AG04450 (cell line): ENCODE results near the gene SNRNP70. TPM values are rescaled to one million over a fixed set of nuclear protein-coding genes. Genes with fewer than 3 reads are reported as not detected.
"Not testable (repeated sequence)": the region's sequence is repeated elsewhere in the genome, so short reads cannot be mapped to it uniquely, and the experiment has no call there.

Experiments
- CTCF ChIA-PET: fragments of 300-600, 350-600 bp; formaldehyde crosslinking; extraction: SDS; loops from one replicate; lab custom pipeline; 2022; ENCODE audit warnings: antibody characterized with exemption, inconsistent platforms; lab: Charles Lee
- POLR2A ChIA-PET: fragments of 350-600 bp; formaldehyde crosslinking; extraction: SDS; loops from one replicate; lab custom pipeline; 2021; ENCODE audit warnings: antibody characterized with exemption, inconsistent platforms; lab: Yijun Ruan, JAX
- DNase-seq: peaks from one replicate; pipeline ENCODE4 v3.0.0-alpha.2; 2011; ENCODE audit warnings: low read depth, low spot score
- H3K27ac ChIP-seq: one replicate; pipeline ENCODE4 v1.5.1; 2012; ENCODE audit warnings: low read depth, low read length, control low read depth
- H3K27me3 ChIP-seq: one replicate; pipeline ENCODE4 v1.6.0; 2012; ENCODE audit warnings: low read length; ENCODE audit not compliant: control insufficient read depth, insufficient read depth
- H3K4me3 ChIP-seq: 2 replicates; pipeline ENCODE4 v1.5.1; 2011; ENCODE audit warnings: mild to moderate bottlenecking, low read depth, low read length, control low read depth
- H3K9me3 ChIP-seq: 2 replicates; pipeline ENCODE4 v1.5.1; 2012; ENCODE audit warnings: low read length; ENCODE audit not compliant: control insufficient read depth, insufficient read depth
- polyA minus RNA-seq: library from RNA; depleted of rRNA, polyadenylated mRNA; stranded (reverse); fragments of >200 nt; gene quantifications from 2 replicates; pipeline ENCODE4 v1.2.3, GENCODE V29; 2011; rRNA and poly(A)+ RNA removed
- polyA plus RNA-seq: library from polyadenylated mRNA; depleted of rRNA; stranded (reverse); fragments of >200 nt; gene quantifications from 2 replicates; pipeline ENCODE4 v1.2.3, GENCODE V29; 2011; rRNA removed
- TF ChIP-seq, protein P1 (sequence below): IDR thresholded peaks from 2 replicates; pipeline ENCODE4 v1.5.1; 2011; ENCODE audit warnings: low read depth, low read length, control low read depth, inconsistent platforms

SNRNP70 gene, protein sequence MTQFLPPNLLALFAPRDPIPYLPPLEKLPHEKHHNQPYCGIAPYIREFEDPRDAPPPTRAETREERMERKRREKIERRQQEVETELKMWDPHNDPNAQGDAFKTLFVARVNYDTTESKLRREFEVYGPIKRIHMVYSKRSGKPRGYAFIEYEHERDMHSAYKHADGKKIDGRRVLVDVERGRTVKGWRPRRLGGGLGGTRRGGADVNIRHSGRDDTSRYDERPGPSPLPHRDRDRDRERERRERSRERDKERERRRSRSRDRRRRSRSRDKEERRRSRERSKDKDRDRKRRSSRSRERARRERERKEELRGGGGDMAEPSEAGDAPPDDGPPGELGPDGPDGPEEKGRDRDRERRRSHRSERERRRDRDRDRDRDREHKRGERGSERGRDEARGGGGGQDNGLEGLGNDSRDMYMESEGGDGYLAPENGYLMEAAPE
- polyA plus RNA-seq (117 and 149 TPM in 2 replicates), polyA minus RNA-seq (48.9 and 53.2 TPM in 2 replicates)

GRCh38 chr19:49085020-49085867 lies at the start of gene SNRNP70:
TSS of gene SNRNP70 (plus strand) at chr19:49085451. CDS start at chr19:49086415, 964 bp downstream.
- TF ChIP-seq, protein P1, sequence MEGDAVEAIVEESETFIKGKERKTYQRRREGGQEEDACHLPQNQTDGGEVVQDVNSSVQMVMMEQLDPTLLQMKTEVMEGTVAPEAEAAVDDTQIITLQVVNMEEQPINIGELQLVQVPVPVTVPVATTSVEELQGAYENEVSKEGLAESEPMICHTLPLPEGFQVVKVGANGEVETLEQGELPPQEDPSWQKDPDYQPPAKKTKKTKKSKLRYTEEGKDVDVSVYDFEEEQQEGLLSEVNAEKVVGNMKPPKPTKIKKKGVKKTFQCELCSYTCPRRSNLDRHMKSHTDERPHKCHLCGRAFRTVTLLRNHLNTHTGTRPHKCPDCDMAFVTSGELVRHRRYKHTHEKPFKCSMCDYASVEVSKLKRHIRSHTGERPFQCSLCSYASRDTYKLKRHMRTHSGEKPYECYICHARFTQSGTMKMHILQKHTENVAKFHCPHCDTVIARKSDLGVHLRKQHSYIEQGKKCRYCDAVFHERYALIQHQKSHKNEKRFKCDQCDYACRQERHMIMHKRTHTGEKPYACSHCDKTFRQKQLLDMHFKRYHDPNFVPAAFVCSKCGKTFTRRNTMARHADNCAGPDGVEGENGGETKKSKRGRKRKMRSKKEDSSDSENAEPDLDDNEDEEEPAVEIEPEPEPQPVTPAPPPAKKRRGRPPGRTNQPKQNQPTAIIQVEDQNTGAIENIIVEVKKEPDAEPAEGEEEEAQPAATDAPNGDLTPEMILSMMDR = no peak

DNA sequence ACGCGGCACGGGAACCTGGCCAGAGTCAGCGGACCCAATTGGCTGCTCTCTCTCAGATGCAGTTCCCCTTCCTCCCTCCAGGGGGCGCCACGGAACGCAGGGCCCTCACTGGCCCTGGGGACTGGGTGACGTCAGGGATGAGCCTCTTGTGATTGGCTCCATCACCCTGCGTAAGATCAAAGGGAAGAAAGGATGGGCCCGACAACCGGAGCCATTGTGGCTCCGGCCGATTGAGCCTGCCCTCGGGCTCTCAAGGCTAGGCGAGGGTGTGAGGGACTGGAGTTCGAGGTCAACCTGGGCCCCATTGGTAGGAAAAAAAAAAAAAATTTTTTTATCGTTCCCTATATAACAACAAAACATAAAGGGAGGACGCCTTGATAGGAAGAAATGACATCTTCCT lies 48.4 kb upstream of the SNRNP70 start, which contains the start of gene CGB1:
Gene CGB1, minus strand, starts transcription at position 81 of the 400 bp plus-strand sequence. CDS start 184 bp downstream, outside the sequence.
- H3K4me3 ChIP-seq, CTCF ChIA-PET, POLR2A ChIA-PET, H3K27ac ChIP-seq, H3K9me3 ChIP-seq, H3K27me3 ChIP-seq, DNase-seq: not testable (repeated sequence)
- TF ChIP-seq, protein P1 = peak; percentile 49

More at GRCh38 chr19:49085020-49085867, at the start of gene SNRNP70:
- Histone ChIP-seq H3K27me3 (no peaks in the 10 kb centered on the region), H3K4me3 (peak within 1 kb of the TSS; percentile 96), H3K27ac (peak within 1 kb of the TSS; percentile 88), H3K9me3 (peaks cover 3% of the 10 kb centered on the region; the same call in 1 of the 2 replicates)
- ChIA-PET POLR2A (interaction anchor here (1.0 kb wide), 1 partner anchor 13 kb away, joined by 3 read pairs; no protein-coding TSS in a partner anchor), CTCF (interaction anchor here (1.2 to 2.4 kb wide), 2 partner anchors 13 to 61 kb away, joined by 3 to 21 read pairs; no protein-coding TSS in a partner anchor)
- DNase-seq = peak; percentile 99

- POLR2A ChIA-PET, H3K4me3 ChIP-seq, H3K27ac ChIP-seq, H3K27me3 ChIP-seq, H3K9me3 ChIP-seq, CTCF ChIA-PET, DNase-seq: not testable (repeated sequence)
Measured at GRCh38 chr19:49038111-49038510, 47.1 kb upstream of the SNRNP70 start.

DNA sequence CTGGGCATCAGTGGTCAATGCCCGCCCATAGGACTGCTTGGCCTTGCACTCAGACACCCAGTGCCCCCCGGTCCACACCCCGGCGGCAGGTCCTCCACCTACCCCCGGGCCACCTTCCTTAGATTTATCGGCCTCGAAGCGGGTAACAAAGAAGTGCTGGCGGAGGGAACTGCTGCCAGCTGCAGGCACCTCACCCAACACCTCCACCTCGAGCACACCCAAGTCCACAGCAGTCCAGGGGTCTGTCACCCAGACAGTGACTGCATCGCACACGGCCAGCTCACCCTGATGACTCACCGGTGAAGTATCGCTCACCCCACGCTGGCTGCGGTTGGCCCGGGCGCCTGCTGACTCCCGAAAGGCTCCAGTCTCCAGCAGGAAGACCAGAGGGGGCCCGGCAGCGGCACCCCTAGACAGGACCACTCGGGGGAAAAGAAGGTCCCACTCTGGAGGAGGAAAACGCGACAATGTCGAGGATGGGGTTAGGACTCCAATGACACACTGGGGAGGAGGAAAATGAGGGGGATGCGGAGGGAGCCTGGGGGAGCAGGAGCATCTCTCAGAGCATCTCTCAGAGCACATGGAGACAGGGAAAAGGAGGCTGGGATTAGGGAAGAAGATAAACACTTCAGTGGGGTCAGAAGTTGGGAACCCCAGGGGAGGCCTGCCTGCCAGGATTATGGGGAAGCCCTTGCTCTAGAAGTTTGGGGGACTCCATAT lies 46.5 kb upstream of the SNRNP70 start:
- H3K4me3 ChIP-seq, POLR2A ChIA-PET, CTCF ChIA-PET, H3K27ac ChIP-seq, H3K9me3 ChIP-seq, H3K27me3 ChIP-seq: not testable (repeated sequence)
- peak; percentile 42 for DNase-seq

DNA sequence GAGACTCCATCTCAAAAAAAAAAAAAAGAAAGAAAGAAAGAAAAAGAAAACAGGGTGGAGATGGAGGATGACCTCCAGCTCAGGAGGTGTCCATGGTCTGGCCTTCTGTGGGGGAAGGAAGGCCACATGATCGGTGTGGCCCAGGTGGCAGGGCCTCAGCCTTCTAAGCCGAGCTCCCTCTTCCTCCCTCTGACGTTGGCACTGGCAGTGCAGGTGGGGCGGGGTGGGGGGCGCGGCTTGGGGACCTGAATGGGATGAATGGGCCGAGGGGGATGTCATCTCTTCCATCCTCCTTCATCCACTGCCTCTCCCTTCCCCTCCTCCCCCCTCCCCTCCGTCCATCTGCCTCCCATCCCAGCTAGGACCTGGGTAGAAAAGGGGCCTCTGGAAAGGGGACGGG lies 45.5 kb upstream of the SNRNP70 start:
- DNase-seq, CTCF ChIA-PET, POLR2A ChIA-PET: not testable (repeated sequence)

DNA sequence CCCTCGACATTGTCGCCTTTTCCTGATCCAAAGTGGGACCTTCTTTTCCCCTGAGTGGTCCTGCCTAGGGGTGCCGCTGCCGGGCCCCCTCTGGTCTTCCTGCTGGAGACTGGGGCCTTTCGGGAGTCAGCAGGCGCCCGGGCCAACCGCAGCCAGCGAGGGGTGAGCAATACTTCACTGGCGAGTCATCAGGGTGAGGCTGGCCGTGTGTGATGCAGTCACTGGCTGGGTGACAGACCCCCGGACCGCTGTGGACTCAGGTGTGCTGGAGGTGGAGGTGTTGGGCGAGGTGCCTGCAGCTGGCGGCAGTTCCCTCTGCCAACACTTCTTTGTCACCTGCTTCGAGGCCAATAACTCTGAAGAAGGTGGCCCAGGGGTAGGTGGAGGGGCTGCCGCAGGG lies 43.1 kb upstream of the SNRNP70 start:
- POLR2A ChIA-PET = no interaction called here
- TF ChIP-seq, protein P1 = no peak
- no peak for DNase-seq
- H3K9me3 ChIP-seq = no peaks in the 10 kb centered on the region
- CTCF ChIA-PET = no interaction called here
- H3K27ac ChIP-seq = no peak overlapping the region
- no peaks in the 10 kb centered on the region for H3K27me3 ChIP-seq
- no peak overlapping the region for H3K4me3 ChIP-seq

More for the DNA sequence above, 45.5 kb upstream of the SNRNP70 start:
- H3K4me3 ChIP-seq, H3K27ac ChIP-seq, H3K27me3 ChIP-seq, H3K9me3 ChIP-seq: not testable (repeated sequence)

DNA sequence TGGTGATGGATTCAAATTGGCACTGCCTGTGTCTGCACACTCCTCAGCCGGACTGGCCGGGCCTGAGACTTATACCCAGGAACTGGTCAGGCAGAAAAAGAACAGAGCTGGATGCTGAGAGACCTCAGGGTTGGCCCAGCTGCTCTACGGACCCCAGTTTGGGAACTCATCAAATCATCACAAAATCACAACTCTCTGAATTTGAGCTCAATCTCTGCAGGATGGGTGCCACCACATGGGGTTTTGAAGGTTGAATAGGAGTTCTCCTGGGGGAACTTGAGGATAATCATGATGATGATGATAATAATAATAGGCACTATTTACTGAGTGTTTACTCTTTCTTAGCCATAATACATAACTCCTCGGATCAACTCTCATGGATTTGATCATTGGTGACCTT lies 42.6 kb upstream of the SNRNP70 start:
- H3K4me3 ChIP-seq, H3K9me3 ChIP-seq, DNase-seq, H3K27ac ChIP-seq, POLR2A ChIA-PET, CTCF ChIA-PET, H3K27me3 ChIP-seq: not testable (repeated sequence)

DNA sequence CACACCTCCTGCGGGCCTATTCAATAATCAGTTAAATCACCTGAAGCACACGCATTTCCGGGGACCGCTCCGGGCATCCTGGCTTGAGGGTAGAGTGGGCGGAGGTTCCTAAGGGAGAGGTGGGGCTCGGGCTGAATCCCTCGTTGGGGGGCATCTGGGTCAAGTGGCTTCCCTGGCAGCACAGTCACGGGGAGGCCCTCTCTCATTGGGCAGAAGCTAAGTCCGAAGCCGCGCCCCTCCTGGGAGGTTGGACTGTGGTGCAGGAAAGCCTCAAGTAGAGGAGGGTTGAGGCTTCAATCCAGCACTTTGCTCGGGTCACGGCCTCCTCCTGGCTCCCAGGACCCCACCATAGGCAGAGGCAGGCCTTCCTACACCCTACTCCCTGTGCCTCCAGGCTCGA lies 41.7 kb upstream of the SNRNP70 start, which contains the start of gene CGB5:
Gene CGB5, plus strand, starts transcription at position 301 of the 400 bp plus-strand sequence. CDS start 362 bp downstream, outside the sequence.
- H3K27me3 ChIP-seq, CTCF ChIA-PET, H3K27ac ChIP-seq, H3K9me3 ChIP-seq, DNase-seq, H3K4me3 ChIP-seq, POLR2A ChIA-PET: not testable (repeated sequence)
